ENCODE results near the gene GBP7. TPM values are rescaled to one million over a fixed set of nuclear protein-coding genes. Genes with fewer than 3 reads are reported as not detected.

GBP7 gene
- polyA plus RNA-seq, 1 donor from 2014 or later: not detected

DNA sequence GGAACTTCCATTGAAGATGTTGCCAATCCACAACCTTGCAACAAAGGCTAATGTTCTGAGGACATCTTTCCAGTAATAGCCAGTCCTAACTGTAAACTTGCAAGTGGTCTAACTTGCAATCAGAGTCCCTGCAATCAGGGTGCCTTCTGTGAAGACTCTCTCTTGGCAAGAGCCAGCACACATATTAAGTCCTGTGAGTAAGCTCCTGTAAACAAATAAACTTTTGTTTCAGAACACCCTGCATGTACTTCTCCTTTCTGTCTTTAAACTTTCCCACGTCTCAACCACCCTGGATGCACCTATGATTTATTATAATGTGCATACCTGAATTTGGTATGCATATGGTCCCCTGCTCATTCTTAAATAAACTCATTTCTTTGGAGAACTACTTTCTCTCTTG is 9.1 kb downstream of the GBP7 start:
- H2AFZ ChIP-seq (ENCODE audit: low read depth, low read length): no peak overlapping the region
- no peak overlapping the region for H3K9ac ChIP-seq (ENCODE audit: low read length)
- no peak overlapping the region for H3K4me3 ChIP-seq (ENCODE audit: low read length)
- no peaks in the 10 kb centered on the region for H3K9me3 ChIP-seq (ENCODE audit: low read length)
- H3K79me2 ChIP-seq (replicated peaks; ENCODE audit: insufficient read depth, low read length): no peaks in the 10 kb centered on the region
- no peaks in the 10 kb centered on the region for H4K20me1 ChIP-seq (ENCODE audit: insufficient read depth)
- no peaks in the 10 kb centered on the region for H3K36me3 ChIP-seq (ENCODE audit: insufficient read depth, low read length)
- no peak for TF ChIP-seq TAF1 (IDR thresholded peaks at IDR 0.05; ENCODE audit: low read depth)
- no peak for TF ChIP-seq EZH2 (IDR thresholded peaks at IDR 0.05; ENCODE audit: borderline replicate concordance, insufficient read depth, low read length, poor library complexity, severe bottlenecking)
- no peak for TF ChIP-seq SMC3 (conservative IDR thresholded peaks at IDR 0.05; ENCODE audit: poor library complexity)
- no peak for TF ChIP-seq REST (IDR thresholded peaks at IDR 0.05; ENCODE audit: borderline replicate concordance)
- TF ChIP-seq RAD21 (conservative IDR thresholded peaks at IDR 0.05): no peak
- TF ChIP-seq MXI1 (conservative IDR thresholded peaks at IDR 0.05; ENCODE audit: poor library complexity, severe bottlenecking): no peak
- no peak for TF ChIP-seq POLR2AphosphoS5 (IDR thresholded peaks at IDR 0.05)
- TF ChIP-seq, protein P1, sequence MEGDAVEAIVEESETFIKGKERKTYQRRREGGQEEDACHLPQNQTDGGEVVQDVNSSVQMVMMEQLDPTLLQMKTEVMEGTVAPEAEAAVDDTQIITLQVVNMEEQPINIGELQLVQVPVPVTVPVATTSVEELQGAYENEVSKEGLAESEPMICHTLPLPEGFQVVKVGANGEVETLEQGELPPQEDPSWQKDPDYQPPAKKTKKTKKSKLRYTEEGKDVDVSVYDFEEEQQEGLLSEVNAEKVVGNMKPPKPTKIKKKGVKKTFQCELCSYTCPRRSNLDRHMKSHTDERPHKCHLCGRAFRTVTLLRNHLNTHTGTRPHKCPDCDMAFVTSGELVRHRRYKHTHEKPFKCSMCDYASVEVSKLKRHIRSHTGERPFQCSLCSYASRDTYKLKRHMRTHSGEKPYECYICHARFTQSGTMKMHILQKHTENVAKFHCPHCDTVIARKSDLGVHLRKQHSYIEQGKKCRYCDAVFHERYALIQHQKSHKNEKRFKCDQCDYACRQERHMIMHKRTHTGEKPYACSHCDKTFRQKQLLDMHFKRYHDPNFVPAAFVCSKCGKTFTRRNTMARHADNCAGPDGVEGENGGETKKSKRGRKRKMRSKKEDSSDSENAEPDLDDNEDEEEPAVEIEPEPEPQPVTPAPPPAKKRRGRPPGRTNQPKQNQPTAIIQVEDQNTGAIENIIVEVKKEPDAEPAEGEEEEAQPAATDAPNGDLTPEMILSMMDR (IDR thresholded peaks at IDR 0.05; ENCODE audit: poor library complexity, severe bottlenecking): no peak
- TF ChIP-seq EP300 (conservative IDR thresholded peaks at IDR 0.05; ENCODE audit: poor library complexity, severe bottlenecking): no peak
- no peaks in the 10 kb centered on the region for H3K9me2 ChIP-seq (ENCODE audit: insufficient read depth, low read length)
- H3K27ac ChIP-seq (ENCODE audit: low read length): no peak overlapping the region
- no peaks in the 10 kb centered on the region for H3K27me3 ChIP-seq (ENCODE audit: insufficient read depth, low read depth, low read length)
- H3K4me2 ChIP-seq (ENCODE audit: low read length): no peak overlapping the region
- H3F3A ChIP-seq (ENCODE audit: insufficient read depth, low read length, poor library complexity, severe bottlenecking): no peaks in the 10 kb centered on the region

GRCh38 chr1:89165811-89166210 is 10.0 kb downstream of the GBP7 start:
- no peaks in the 10 kb centered on the region for H3F3A ChIP-seq (ENCODE audit: insufficient read depth, low read length, poor library complexity, severe bottlenecking)
- H3K36me3 ChIP-seq (ENCODE audit: insufficient read depth, low read length): no peaks in the 10 kb centered on the region
- TF ChIP-seq TAF1 (IDR thresholded peaks at IDR 0.05; ENCODE audit: low read depth): no peak
- no peak for TF ChIP-seq EP300 (conservative IDR thresholded peaks at IDR 0.05; ENCODE audit: poor library complexity, severe bottlenecking)
- no peak for TF ChIP-seq MXI1 (conservative IDR thresholded peaks at IDR 0.05; ENCODE audit: poor library complexity, severe bottlenecking)
- no peak for TF ChIP-seq EZH2 (IDR thresholded peaks at IDR 0.05; ENCODE audit: borderline replicate concordance, insufficient read depth, low read length, poor library complexity, severe bottlenecking)
- TF ChIP-seq POLR2AphosphoS5 (IDR thresholded peaks at IDR 0.05): no peak
- TF ChIP-seq REST (IDR thresholded peaks at IDR 0.05; ENCODE audit: borderline replicate concordance): no peak
- TF ChIP-seq SMC3 (conservative IDR thresholded peaks at IDR 0.05; ENCODE audit: poor library complexity): no peak
- no peak overlapping the region for H3K4me2 ChIP-seq (ENCODE audit: low read length)
- no peak overlapping the region for H3K9ac ChIP-seq (ENCODE audit: low read length)
- no peaks in the 10 kb centered on the region for H3K9me3 ChIP-seq (ENCODE audit: low read length)
- H3K27me3 ChIP-seq (ENCODE audit: insufficient read depth, low read depth, low read length): no peaks in the 10 kb centered on the region
- H2AFZ ChIP-seq (ENCODE audit: low read depth, low read length): no peak overlapping the region
- no peaks in the 10 kb centered on the region for H3K79me2 ChIP-seq (replicated peaks; ENCODE audit: insufficient read depth, low read length)
- H4K20me1 ChIP-seq (ENCODE audit: insufficient read depth): no peaks in the 10 kb centered on the region
- H3K27ac ChIP-seq (ENCODE audit: low read length): no peak overlapping the region
- no peak overlapping the region for H3K4me3 ChIP-seq (ENCODE audit: low read length)
- no peaks in the 10 kb centered on the region for H3K9me2 ChIP-seq (ENCODE audit: insufficient read depth, low read length)

Measured in neural cell (in vitro differentiated cells).